ENCODE results near the gene SLC38A8.

The SLC38A8 gene

GRCh38 chr16:84033251-84034195 lies 9.1 kb downstream of the SLC38A8 start:
- in situ Hi-C loops (cut with MboI; ENCODE audit: low sequenced_read_pairs): no loop called here

GRCh38 chr16:84032458-84033178 lies 10.0 kb downstream of the SLC38A8 start:
- in situ Hi-C loops (cut with MboI; ENCODE audit: low sequenced_read_pairs): no loop called here

GRCh38 chr16:84031556-84031955 lies 11.0 kb downstream of the SLC38A8 start:
- in situ Hi-C loops (cut with MboI; ENCODE audit: low sequenced_read_pairs): no loop called here

- in situ Hi-C loops (cut with MboI; ENCODE audit: low sequenced_read_pairs): no loop called here
Measured at GRCh38 chr16:84029297-84030047, 13.1 kb downstream of the SLC38A8 start.

GRCh38 chr16:84027625-84028024 lies 15.0 kb downstream of the SLC38A8 start:
- in situ Hi-C loops (cut with MboI; ENCODE audit: low sequenced_read_pairs): no loop called here

- in situ Hi-C loops (cut with MboI; ENCODE audit: low sequenced_read_pairs): no loop called here
Measured at GRCh38 chr16:84026606-84027005, 16.0 kb downstream of the SLC38A8 start.

GRCh38 chr16:84024854-84025253 lies 17.7 kb downstream of the SLC38A8 start:
- in situ Hi-C loops (cut with MboI; ENCODE audit: low sequenced_read_pairs): no loop called here

- in situ Hi-C loops (cut with MboI; ENCODE audit: low sequenced_read_pairs): no loop called here
Measured at GRCh38 chr16:84022644-84023043, 20.0 kb downstream of the SLC38A8 start.

GRCh38 chr16:84021488-84021887 lies 21.1 kb downstream of the SLC38A8 start:
- in situ Hi-C loops (cut with MboI; ENCODE audit: low sequenced_read_pairs): no loop called here

- in situ Hi-C loops (cut with MboI; ENCODE audit: low sequenced_read_pairs): no loop called here
Measured at GRCh38 chr16:84020353-84020752, 22.2 kb downstream of the SLC38A8 start.

GRCh38 chr16:84018710-84019109 lies 23.9 kb downstream of the SLC38A8 start:
- in situ Hi-C loops (cut with MboI; ENCODE audit: low sequenced_read_pairs): no loop called here

GRCh38 chr16:84016477-84016876 lies 26.1 kb downstream of the SLC38A8 start:
- in situ Hi-C loops (cut with MboI; ENCODE audit: low sequenced_read_pairs): no loop called here

GRCh38 chr16:84015399-84015798 lies 27.2 kb downstream of the SLC38A8 start:
- in situ Hi-C loops (cut with MboI; ENCODE audit: low sequenced_read_pairs): no loop called here

- in situ Hi-C loops (cut with MboI; ENCODE audit: low sequenced_read_pairs): no loop called here
Measured at GRCh38 chr16:84014570-84015327, 27.8 kb downstream of the SLC38A8 start.

- in situ Hi-C loops (cut with MboI; ENCODE audit: low sequenced_read_pairs): no loop called here
Measured at GRCh38 chr16:84013787-84014569, 28.6 kb downstream of the SLC38A8 start.

GRCh38 chr16:84009282-84009681 lies 33.3 kb downstream of the SLC38A8 start:
- in situ Hi-C loops (cut with MboI; ENCODE audit: low sequenced_read_pairs): no loop called here

- in situ Hi-C loops (cut with MboI; ENCODE audit: low sequenced_read_pairs): no loop called here
Measured at GRCh38 chr16:84007965-84008364, 34.6 kb downstream of the SLC38A8 start.

- in situ Hi-C loops (cut with MboI; ENCODE audit: low sequenced_read_pairs): no loop called here
Measured at GRCh38 chr16:84007520-84007919, 35.1 kb downstream of the SLC38A8 start.

- in situ Hi-C loops (cut with MboI; ENCODE audit: low sequenced_read_pairs): no loop called here
Measured at GRCh38 chr16:84005391-84005790, 37.2 kb downstream of the SLC38A8 start.

- in situ Hi-C loops (cut with MboI; ENCODE audit: low sequenced_read_pairs): no loop called here
Measured at GRCh38 chr16:84004442-84004841, 38.2 kb downstream of the SLC38A8 start.

Data from HL-60/S4 treated with phorbol 12-myristate 13-acetate at 8.2 ng/mL for 4 days and 3 days (cell line).